NCI-H1417 (cell line): ENCODE results near the gene UGT2B15.
"Not testable (repeated sequence)": the region's sequence is repeated elsewhere in the genome, so short reads cannot be mapped to it uniquely, and the experiment has no call there.

Experiments
- DNase-seq, 3 experiments: peaks; one replicate each; lab custom pipeline; 2025; lab: John Stamatoyannopoulos, UW

Gene UGT2B15

GRCh38 chr4:68656445-68656973, 13.9 kb downstream of the UGT2B15 start:
- not testable (repeated sequence) for DNase-seq

- DNase-seq: no peak
These were observed 14.5 kb downstream of the UGT2B15 start for GRCh38 chr4:68655764-68656444.

GRCh38 chr4:68654946-68655721, 15.3 kb downstream of the UGT2B15 start:
- no peak for DNase-seq

DNA sequence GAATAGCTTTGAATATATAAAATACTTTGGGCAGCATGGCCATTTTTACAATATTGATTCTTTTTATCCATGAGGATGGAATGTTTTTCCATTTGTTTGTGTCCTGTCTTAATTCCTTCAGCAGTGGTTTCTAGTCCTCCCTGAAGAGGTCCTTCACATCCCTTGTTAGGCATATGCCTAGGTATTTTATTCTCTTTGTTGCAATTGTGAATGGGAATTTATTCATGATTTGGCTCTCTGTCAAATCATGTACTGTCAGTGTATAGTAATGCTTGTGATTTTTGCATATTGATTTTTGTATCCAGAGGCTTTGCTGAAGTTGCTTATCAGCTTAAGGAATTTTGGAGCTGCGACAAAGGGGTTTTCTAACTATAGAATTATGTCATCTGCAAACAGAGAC, 18.5 kb downstream of the UGT2B15 start:
- no peak for DNase-seq

- DNase-seq: no peak
These were observed 40.1 kb downstream of the UGT2B15 start for GRCh38 chr4:68630371-68630770.

GRCh38 chr4:68622731-68623130, 47.7 kb downstream of the UGT2B15 start:
- DNase-seq: not testable (repeated sequence)

DNA sequence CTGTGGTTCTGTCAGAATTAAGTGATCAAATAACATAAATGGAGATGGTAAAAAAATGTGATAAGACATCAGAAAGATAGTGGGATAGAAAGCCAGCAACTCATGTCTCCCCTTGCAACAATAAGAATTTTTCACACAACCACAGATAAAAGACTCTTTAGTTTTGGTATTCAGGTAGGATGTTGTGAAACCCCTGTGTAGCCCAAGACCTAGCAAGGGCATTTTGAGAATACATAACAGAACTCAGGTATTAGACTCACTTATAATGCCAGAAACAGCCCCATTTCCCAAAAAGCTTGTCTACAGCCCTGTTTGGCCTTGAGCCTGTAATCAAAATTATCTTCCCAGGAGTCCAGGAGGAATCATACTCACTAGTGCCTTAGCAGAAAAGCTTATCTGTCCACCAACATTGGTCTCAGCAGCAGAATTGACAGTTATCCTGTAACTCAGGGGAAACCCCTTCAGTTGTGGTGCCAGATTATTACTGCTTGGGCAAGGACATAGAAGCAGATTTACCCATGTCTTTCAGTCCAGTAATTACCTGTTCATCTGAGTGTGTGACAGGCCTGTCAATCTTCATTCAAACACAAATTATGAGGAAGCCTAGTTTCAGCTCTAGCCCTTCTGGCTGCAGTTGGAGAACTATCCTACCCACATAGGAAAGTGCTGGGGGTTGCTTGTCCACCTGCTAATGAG, 53.3 kb downstream of the UGT2B15 start:
- no peak for DNase-seq

GRCh38 chr4:68615699-68616422, 54.6 kb downstream of the UGT2B15 start:
- no peak for DNase-seq

GRCh38 chr4:68613752-68614151, 56.7 kb downstream of the UGT2B15 start:
- no peak for DNase-seq

GRCh38 chr4:68606240-68606639, 64.2 kb downstream of the UGT2B15 start:
- DNase-seq: no peak

DNA sequence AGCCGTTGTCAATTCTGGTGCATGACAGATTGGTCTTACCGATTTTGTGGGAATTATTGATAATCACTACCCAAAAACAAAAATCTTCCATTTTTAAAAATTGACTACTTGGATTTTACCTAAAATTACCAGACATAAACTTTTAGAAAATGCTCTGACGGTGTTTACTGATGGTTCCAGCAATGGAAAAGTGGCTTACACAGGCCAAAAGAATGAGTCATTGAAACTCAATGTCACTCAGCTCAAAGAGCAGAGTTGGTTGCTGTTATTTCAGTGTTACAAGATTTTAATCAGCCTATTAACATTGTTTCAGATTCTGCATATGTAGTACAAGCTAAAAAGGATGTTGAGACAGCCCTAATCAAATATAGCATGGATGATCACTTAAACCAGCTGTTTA, 71.3 kb downstream of the UGT2B15 start:
- no peak for DNase-seq

GRCh38 chr4:68597482-68597881, 73.0 kb downstream of the UGT2B15 start:
- no peak for DNase-seq
